ENCODE measurements around the gene MYO3B. TPM values are rescaled to one million over a fixed set of nuclear protein-coding genes. Genes with fewer than 3 reads are reported as not detected.

MYO3B gene
- total RNA-seq, 2 donors from 2014 or later: 0.09 to 0.74 TPM

DNA sequence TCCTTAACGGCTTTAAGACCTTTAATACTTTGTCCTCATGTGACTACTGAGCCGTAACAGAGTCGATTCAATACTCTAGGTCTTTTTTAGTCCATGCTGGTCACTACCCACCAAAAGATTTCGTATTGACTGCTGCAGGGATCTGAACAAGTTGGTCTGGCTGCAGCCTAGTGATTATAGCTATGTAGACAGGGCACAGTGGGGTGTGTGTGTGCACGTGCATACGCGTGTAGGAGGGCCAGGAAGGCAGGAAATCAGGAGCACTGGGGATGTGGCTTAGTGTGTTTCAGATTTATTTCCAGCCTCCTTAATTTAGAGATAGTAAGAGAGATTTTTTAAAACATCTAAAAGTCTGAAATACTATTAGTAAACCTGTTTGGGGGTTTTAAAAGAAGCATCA, 161.4 kb downstream of the MYO3B start:
- TF ChIP-seq POLR2A (IDR thresholded peaks at IDR 0.05): no peak
- TF ChIP-seq POLR2AphosphoS5 (IDR thresholded peaks at IDR 0.05): no peak
- TF ChIP-seq, protein P1, sequence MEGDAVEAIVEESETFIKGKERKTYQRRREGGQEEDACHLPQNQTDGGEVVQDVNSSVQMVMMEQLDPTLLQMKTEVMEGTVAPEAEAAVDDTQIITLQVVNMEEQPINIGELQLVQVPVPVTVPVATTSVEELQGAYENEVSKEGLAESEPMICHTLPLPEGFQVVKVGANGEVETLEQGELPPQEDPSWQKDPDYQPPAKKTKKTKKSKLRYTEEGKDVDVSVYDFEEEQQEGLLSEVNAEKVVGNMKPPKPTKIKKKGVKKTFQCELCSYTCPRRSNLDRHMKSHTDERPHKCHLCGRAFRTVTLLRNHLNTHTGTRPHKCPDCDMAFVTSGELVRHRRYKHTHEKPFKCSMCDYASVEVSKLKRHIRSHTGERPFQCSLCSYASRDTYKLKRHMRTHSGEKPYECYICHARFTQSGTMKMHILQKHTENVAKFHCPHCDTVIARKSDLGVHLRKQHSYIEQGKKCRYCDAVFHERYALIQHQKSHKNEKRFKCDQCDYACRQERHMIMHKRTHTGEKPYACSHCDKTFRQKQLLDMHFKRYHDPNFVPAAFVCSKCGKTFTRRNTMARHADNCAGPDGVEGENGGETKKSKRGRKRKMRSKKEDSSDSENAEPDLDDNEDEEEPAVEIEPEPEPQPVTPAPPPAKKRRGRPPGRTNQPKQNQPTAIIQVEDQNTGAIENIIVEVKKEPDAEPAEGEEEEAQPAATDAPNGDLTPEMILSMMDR (IDR thresholded peaks at IDR 0.05): no peak
- Histone ChIP-seq H3K36me3 (no peaks in the 10 kb centered on the region), H3K27me3 (replicated peaks; ENCODE audit: insufficient read depth) (no peaks in the 10 kb centered on the region), H3K4me1 (replicated peaks) (no peaks in the 10 kb centered on the region), H3K4me3 (no peak overlapping the region), H3K27ac (no peak overlapping the region), H3K9me3 (no peaks in the 10 kb centered on the region)
- DNase-seq (ENCODE audit: low spot score): no peak
- 58% methylated on average over 7 of the region's 7 CpGs for WGBS
- intact Hi-C loops (cut with DNase I): no loop called here

DNA sequence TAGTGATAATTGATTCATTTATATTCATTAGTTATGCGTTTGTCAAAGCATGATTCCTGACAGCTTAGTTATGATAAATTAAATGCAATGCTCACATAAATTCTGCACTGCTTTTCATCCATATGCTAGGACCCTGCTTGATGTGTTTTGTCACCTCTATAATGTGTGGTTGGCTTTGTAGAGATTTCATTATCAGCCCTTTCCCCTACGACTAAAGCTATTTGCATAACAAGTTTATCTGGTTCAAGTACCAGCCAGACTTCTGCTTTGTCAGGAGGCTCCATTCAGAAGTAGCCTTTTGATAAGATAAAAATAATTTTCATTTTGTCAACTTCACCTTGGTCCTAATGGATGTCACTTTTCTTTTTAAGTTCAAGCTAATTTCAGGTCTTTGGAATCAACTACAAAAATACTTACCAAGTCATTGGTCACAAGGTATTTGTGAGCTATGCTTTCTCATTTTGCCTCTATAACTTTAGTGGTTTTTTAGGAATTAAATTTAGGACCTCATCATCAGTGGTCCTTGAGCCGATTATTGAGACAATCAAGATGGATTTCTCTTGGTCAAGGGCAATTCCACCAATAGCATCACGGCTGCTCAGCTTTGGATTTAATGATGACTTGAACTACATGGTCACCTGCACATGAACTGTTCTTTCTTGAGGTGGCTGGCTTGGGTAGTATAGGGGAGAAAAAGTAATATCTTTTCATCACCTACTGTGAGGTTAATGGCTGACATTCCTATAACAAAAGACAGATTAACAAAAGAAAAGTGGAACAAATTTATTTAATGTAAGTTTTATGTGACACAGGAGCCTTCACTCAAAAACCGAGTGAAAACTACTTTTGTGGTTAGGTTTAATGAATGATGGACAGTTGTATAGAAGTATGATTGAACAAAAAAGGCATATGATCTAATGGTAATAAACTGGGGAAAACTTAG, 162.1 kb downstream of the MYO3B start:
- Histone ChIP-seq H3K27ac (no peak overlapping the region), H3K9me3 (no peaks in the 10 kb centered on the region), H3K36me3 (no peaks in the 10 kb centered on the region), H3K27me3 (replicated peaks; ENCODE audit: insufficient read depth) (no peaks in the 10 kb centered on the region), H3K4me1 (replicated peaks) (no peaks in the 10 kb centered on the region), H3K4me3 (no peak overlapping the region)
- 63% methylated on average over 5 of the region's 5 CpGs for WGBS
- TF ChIP-seq, protein P1 (IDR thresholded peaks at IDR 0.05): no peak
- TF ChIP-seq POLR2AphosphoS5 (IDR thresholded peaks at IDR 0.05) (no peak), POLR2A (IDR thresholded peaks at IDR 0.05) (no peak)
- DNase-seq (ENCODE audit: low spot score): no peak
- intact Hi-C loops (cut with DNase I): no loop called here

DNA sequence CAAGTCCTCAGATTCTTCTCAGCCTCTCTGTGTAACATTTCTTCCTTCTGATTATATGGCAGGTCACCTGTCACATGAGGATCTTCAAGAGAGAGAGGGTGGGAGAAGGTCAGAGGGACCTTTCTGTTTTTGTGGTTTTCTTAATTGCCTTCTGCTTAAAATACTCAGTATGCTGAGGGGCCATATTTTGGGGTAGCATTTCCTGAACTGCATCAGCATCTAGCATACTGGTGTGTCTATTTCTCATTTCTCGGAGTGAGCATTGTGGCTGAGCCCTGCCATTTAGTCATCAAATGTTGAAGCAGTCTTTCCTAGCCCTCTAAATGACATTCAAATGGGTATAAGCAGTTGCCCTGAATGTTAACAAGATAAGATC, 162.7 kb downstream of the MYO3B start:
- TF ChIP-seq, protein P1 (IDR thresholded peaks at IDR 0.05): no peak
- TF ChIP-seq POLR2AphosphoS5 (IDR thresholded peaks at IDR 0.05) (no peak), POLR2A (IDR thresholded peaks at IDR 0.05) (no peak)
- no peaks in the 10 kb centered on the region for H3K4me1 ChIP-seq (replicated peaks)
- no peaks in the 10 kb centered on the region for H3K9me3 ChIP-seq
- WGBS: 90% methylated on average over 1 of the region's 1 CpG
- no peaks in the 10 kb centered on the region for H3K36me3 ChIP-seq
- H3K27me3 ChIP-seq (replicated peaks; ENCODE audit: insufficient read depth): no peaks in the 10 kb centered on the region
- H3K4me3 ChIP-seq: no peak overlapping the region
- no peak for DNase-seq (ENCODE audit: low spot score)
- intact Hi-C loops (cut with DNase I): no loop called here
- no peak overlapping the region for H3K27ac ChIP-seq

DNA sequence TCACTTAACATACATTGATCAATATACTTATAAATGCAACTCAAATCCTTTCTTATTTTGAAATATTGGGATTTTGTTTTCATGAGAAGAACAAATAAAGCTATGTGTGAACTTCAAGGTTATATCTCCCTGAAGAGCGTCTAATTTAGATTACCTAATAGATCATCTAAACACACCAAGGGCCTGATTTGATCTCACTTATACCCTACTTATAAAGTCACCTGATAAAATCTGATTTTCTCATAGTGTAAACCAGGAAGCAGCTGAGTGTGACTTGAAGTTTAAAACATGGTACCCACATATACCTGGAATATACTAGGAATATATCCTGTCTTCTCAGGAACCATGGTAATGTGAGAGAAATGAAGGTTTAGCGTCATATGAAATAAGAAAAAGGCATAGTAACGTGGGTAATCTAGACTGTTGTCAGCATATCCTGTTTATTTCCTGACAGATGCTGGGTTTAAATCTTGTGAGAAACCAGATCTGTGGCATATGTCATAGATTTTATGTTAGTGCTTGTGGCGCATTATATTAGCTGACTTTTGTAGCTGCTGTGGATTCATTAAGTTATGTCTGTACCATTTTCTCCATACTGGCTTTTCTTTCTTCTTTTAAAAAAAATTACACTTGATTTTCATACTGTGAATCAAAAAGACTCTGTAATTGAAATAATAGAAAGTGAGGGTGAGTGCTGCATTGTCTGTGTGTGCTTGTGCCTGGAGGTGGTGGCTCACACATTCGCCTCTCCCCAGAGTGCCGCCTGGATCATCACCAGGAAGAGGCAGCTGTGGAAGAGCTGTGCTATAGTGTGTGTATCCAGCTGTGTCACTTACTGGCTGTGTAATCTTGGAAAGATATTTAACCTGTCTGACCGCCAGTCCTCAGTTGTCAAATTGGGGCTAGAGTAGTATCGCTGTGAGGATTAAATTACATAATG, 164.0 kb downstream of the MYO3B start:
- TF ChIP-seq POLR2A (IDR thresholded peaks at IDR 0.05): no peak
- TF ChIP-seq, protein P1 (IDR thresholded peaks at IDR 0.05): no peak
- no peak for TF ChIP-seq POLR2AphosphoS5 (IDR thresholded peaks at IDR 0.05)
- no peak for DNase-seq (ENCODE audit: low spot score)
- no peaks in the 10 kb centered on the region for H3K4me1 ChIP-seq (replicated peaks)
- intact Hi-C loops (cut with DNase I): no loop called here
- H3K4me3 ChIP-seq: no peak overlapping the region
- no peak overlapping the region for H3K27ac ChIP-seq
- WGBS: 79% methylated on average over 8 of the region's 8 CpGs
- no peaks in the 10 kb centered on the region for H3K36me3 ChIP-seq
- H3K27me3 ChIP-seq (replicated peaks; ENCODE audit: insufficient read depth): no peaks in the 10 kb centered on the region
- no peaks in the 10 kb centered on the region for H3K9me3 ChIP-seq

Measured in prostate gland (tissue), 2 donors.